H9 (cell line): Measurements from ENCODE around the gene CCDC91. TPM values are rescaled to one million over a fixed set of nuclear protein-coding genes. Genes with fewer than 3 reads are reported as not detected.

ENCODE experiments used
- DNase-seq: peaks from one replicate; pipeline ENCODE4 v3.0.0-alpha.2; 2017
- H2AFZ ChIP-seq: one replicate; pipeline ENCODE4 v1.6.1; 2013; ENCODE audit warnings: mild to moderate bottlenecking, low read length, control low read depth, moderate library complexity
- H2AK5ac ChIP-seq: 2 replicates; pipeline ENCODE4 v1.6.1; 2013; ENCODE audit warnings: low read length, control low read depth, mixed read lengths; ENCODE audit not compliant: insufficient read length
- H2BK120ac ChIP-seq: one replicate; pipeline ENCODE4 v1.6.1; 2013; ENCODE audit warnings: low read depth, mild to moderate bottlenecking, low read length, control low read depth, inconsistent platforms; ENCODE audit not compliant: poor library complexity, severe bottlenecking
- H2BK12ac ChIP-seq: 2 replicates; pipeline ENCODE4 v1.6.1; 2013; ENCODE audit warnings: low read length, control low read depth, mixed read lengths, low read depth; ENCODE audit not compliant: insufficient read length
- H2BK15ac ChIP-seq: 2 replicates; pipeline ENCODE4 v1.6.1; 2013; ENCODE audit warnings: low read depth, low read length, control low read depth
- H2BK20ac ChIP-seq: one replicate; pipeline ENCODE4 v1.6.1; 2013; ENCODE audit warnings: low read depth, mild to moderate bottlenecking, low read length, control low read depth, inconsistent platforms; ENCODE audit not compliant: poor library complexity, severe bottlenecking
- H2BK5ac ChIP-seq: 2 replicates; pipeline ENCODE4 v1.6.1; 2013; ENCODE audit warnings: low read length, control low read depth, mixed read lengths; ENCODE audit not compliant: insufficient read length
- H3K14ac ChIP-seq: 2 replicates; pipeline ENCODE4 v1.6.1; 2013; ENCODE audit warnings: low read length, control low read depth; ENCODE audit not compliant: insufficient read depth
- H3K18ac ChIP-seq: 2 replicates; pipeline ENCODE4 v1.6.1; 2013; ENCODE audit warnings: low read depth, mild to moderate bottlenecking, mixed read lengths, low read length, control low read depth; ENCODE audit not compliant: insufficient read length
- H3K23ac ChIP-seq: 2 replicates; pipeline ENCODE4 v1.6.1; 2013; ENCODE audit warnings: low read length, control low read depth, mixed read lengths, low read depth; ENCODE audit not compliant: insufficient read length
- H3K23me2 ChIP-seq: 2 replicates; pipeline ENCODE4 v1.6.1; 2013; ENCODE audit warnings: low read depth, mild to moderate bottlenecking, mixed read lengths, low read length, control low read depth; ENCODE audit not compliant: insufficient read length, poor library complexity, severe bottlenecking
- H3K27ac ChIP-seq: 2 replicates; pipeline ENCODE4 v1.5.1; 2013; ENCODE audit warnings: low read length, control low read depth, mixed read lengths, low read depth; ENCODE audit not compliant: insufficient read length
- H3K27me3 ChIP-seq: 2 replicates; pipeline ENCODE4 v1.6.1; 2013; ENCODE audit warnings: low read length, control low read depth, inconsistent platforms; ENCODE audit not compliant: insufficient read depth
- H3K4ac ChIP-seq: 2 replicates; pipeline ENCODE4 v1.6.1; 2013; ENCODE audit warnings: low read depth, mild to moderate bottlenecking, control low read depth, inconsistent platforms, low read length, moderate library complexity
- H3K4me1 ChIP-seq: 2 replicates; pipeline ENCODE4 v1.6.1; 2013; ENCODE audit warnings: low read length, control low read depth, inconsistent platforms; ENCODE audit not compliant: insufficient read depth
- H3K4me2 ChIP-seq: 2 replicates; pipeline ENCODE4 v1.6.1; 2013; ENCODE audit warnings: low read length, control low read depth, mixed read lengths; ENCODE audit not compliant: insufficient read length, insufficient read depth
- H3K56ac ChIP-seq: 2 replicates; pipeline ENCODE4 v1.6.1; 2013; ENCODE audit warnings: low read depth, mild to moderate bottlenecking, mixed read lengths, low read length, control low read depth; ENCODE audit not compliant: insufficient read length
- H3K79me1 ChIP-seq: 2 replicates; pipeline ENCODE4 v1.6.1; 2013; ENCODE audit warnings: low read depth, mild to moderate bottlenecking, moderate library complexity, low read length, control low read depth, inconsistent platforms; ENCODE audit not compliant: insufficient read depth, poor library complexity, severe bottlenecking
- H3K79me2 ChIP-seq: 2 replicates; pipeline ENCODE4 v1.6.1; 2013; ENCODE audit warnings: low read length, control low read depth, inconsistent platforms; ENCODE audit not compliant: insufficient read depth
- H3K9ac ChIP-seq: 2 replicates; pipeline ENCODE4 v1.6.1; 2013; ENCODE audit warnings: low read length, control low read depth, mixed read lengths; ENCODE audit not compliant: insufficient read length; ENCODE audit errors: extremely low read depth
- H3K9me3 ChIP-seq: one replicate; pipeline ENCODE4 v1.6.1; 2013; ENCODE audit warnings: low read depth, low read length, inconsistent platforms; ENCODE audit not compliant: control insufficient read depth
- H3T11ph ChIP-seq: one replicate; pipeline ENCODE4 v1.6.1; 2013; ENCODE audit warnings: mild to moderate bottlenecking, low read length, control low read depth, inconsistent platforms
- H4K20me1 ChIP-seq: one replicate; pipeline ENCODE4 v1.6.1; 2013; ENCODE audit not compliant: control insufficient read depth, insufficient read length, insufficient read depth
- H4K5ac ChIP-seq: 2 replicates; pipeline ENCODE4 v1.6.1; 2013; ENCODE audit warnings: low read depth, mild to moderate bottlenecking, mixed read lengths, low read length, control low read depth; ENCODE audit not compliant: insufficient read length
- H4K8ac ChIP-seq: replicated peaks from 2 replicates; pipeline ENCODE4 v1.6.1; 2013; ENCODE audit warnings: low read length, control low read depth, mixed read lengths, low read depth; ENCODE audit not compliant: insufficient read length
- H4K91ac ChIP-seq: 2 replicates; pipeline ENCODE4 v1.6.1; 2013; ENCODE audit warnings: low read depth, mild to moderate bottlenecking, moderate library complexity, mixed read lengths, low read length, control low read depth; ENCODE audit not compliant: insufficient read length
- H3K27ac Mint-ChIP-seq, 3 experiments: 2 replicates in 2 of 3; 3 replicates in 1 of 3; pipeline ENCODE4 v1.8.0; 2020 to 2021; ENCODE audit warnings: mixed read lengths in 3 of 3, mild to moderate bottlenecking in 1 of 3, moderate library complexity in 1 of 3
- H3K27me3 Mint-ChIP-seq: 2 replicates; pipeline ENCODE4 v1.8.0; 2021; ENCODE audit warnings: low read depth, mild to moderate bottlenecking, moderate library complexity, mixed read lengths
- H3K36me3 Mint-ChIP-seq, 3 experiments: 2 replicates in 2 of 3; 3 replicates in 1 of 3; pipeline ENCODE4 v1.8.0; 2020 to 2021; ENCODE audit warnings: low read depth in 3 of 3, mixed read lengths in 3 of 3; ENCODE audit not compliant: insufficient read depth in 1 of 3
- H3K4me1 Mint-ChIP-seq, 2 experiments: 2 replicates each; pipeline ENCODE4 v1.8.0; 2020; ENCODE audit warnings: mixed read lengths in 2 of 2
- H3K4me3 Mint-ChIP-seq, 2 experiments: 2 replicates in 1 of 2; 3 replicates in 1 of 2; pipeline ENCODE4 v1.8.0; 2020 to 2021; ENCODE audit warnings: mild to moderate bottlenecking in 2 of 2, mixed read lengths in 2 of 2, moderate library complexity in 1 of 2
- H3K9me3 Mint-ChIP-seq, 2 experiments: 2 replicates in 1 of 2; 3 replicates in 1 of 2; pipeline ENCODE4 v1.8.0; 2020; ENCODE audit warnings: mild to moderate bottlenecking in 2 of 2, mixed read lengths in 2 of 2, moderate library complexity in 1 of 2
- CTCF ChIP-seq: fragments of 200-600 bp; sonication (generic); conservative IDR thresholded peaks from 3 replicates; pipeline ENCODE4 v1.8.0; 2021; ENCODE audit warnings: antibody characterized with exemption, mild to moderate bottlenecking
- WGBS: extraction: QIAGEN DNeasy Blood & Tissue Kit; methylation state at CpG from one replicate; pipeline ENCODE4 v1.1.7; 2013; ENCODE audit warnings: missing lambda C conversion rate, low lambda C conversion rate, mixed read lengths; ENCODE audit not compliant: insufficient read length; ENCODE audit errors: extremely low coverage; 5-methylcytosine and 5-hydroxymethylcytosine counted together
- total RNA-seq: library from RNA; stranded (reverse); gene quantifications from 2 replicates; pipeline ENCODE4 v1.2.1, GENCODE V29; 2021

Gene CCDC91
- total RNA-seq, 1 experiment from 2014 or later: 22.7 TPM

GRCh38 chr12:28222081-28222700 lies 31.9 kb downstream of the CCDC91 start:
- no peaks in the 10 kb centered on the region for H3K23me2 ChIP-seq
- H2BK12ac ChIP-seq: no peak overlapping the region
- peaks cover 2% of the 10 kb centered on the region; the same call in 1 of the 2 replicates for H3K4me1 ChIP-seq
- H3K27ac ChIP-seq: no peak overlapping the region
- no peak overlapping the region for H3K14ac ChIP-seq
- H3K9ac ChIP-seq: no peak overlapping the region
- no peak overlapping the region for H2AK5ac ChIP-seq
- DNase-seq: no peak
- peaks cover 3% of the 10 kb centered on the region for H3K79me1 ChIP-seq
- H3K27me3 ChIP-seq: no peaks in the 10 kb centered on the region
- H2BK20ac ChIP-seq: no peak overlapping the region
- Mint-ChIP-seq H3K9me3 (peaks cover 16 to 23% of the 10 kb centered on the region in 2 experiments), H3K4me1 (peaks cover 30 to 35% of the 10 kb centered on the region in 2 experiments), H3K27me3 (no peaks in the 10 kb centered on the region), H3K4me3 (no peak overlapping the region), H3K27ac (no peak overlapping the region; a peak in 1 of 7 replicates), H3K36me3 (peaks cover 8 to 33% (median 14%) of the 10 kb centered on the region in 3 experiments)
- no peak overlapping the region for H3K18ac ChIP-seq
- no peak overlapping the region for H4K5ac ChIP-seq
- no peak for TF ChIP-seq CTCF
- no peak overlapping the region for H3K4me2 ChIP-seq
- no peak overlapping the region for H4K91ac ChIP-seq
- no peak overlapping the region for H2BK120ac ChIP-seq
- H3K9me3 ChIP-seq: no peaks in the 10 kb centered on the region
- H2BK5ac ChIP-seq: no peak overlapping the region
- no peak overlapping the region for H3K4ac ChIP-seq
- no peaks in the 10 kb centered on the region for H4K20me1 ChIP-seq
- no peaks in the 10 kb centered on the region; the same call in 1 of the 2 replicates for H3K79me2 ChIP-seq
- H3K56ac ChIP-seq: no peak overlapping the region
- no peak overlapping the region for H2BK15ac ChIP-seq
- WGBS: no CpG with 5 or more reads among the region's 2 CpGs
- H3T11ph ChIP-seq: no peak overlapping the region
- H2AFZ ChIP-seq: no peak overlapping the region
- H4K8ac ChIP-seq: no peak overlapping the region
- H3K23ac ChIP-seq: no peak overlapping the region
